GM12878 (cell line): ENCODE results near the gene CEACAM1. TPM values are rescaled to one million over a fixed set of nuclear protein-coding genes. Genes with fewer than 3 reads are reported as not detected.

ENCODE experiments used
- ATAC-seq: fragments of 200-7000 bp; cut with Tn5 transposase; 3 replicates; pipeline ENCODE4 v1.9.1; 2020; ENCODE audit warnings: mild to moderate bottlenecking, moderate library complexity
- BruUV-seq: library from RNA; stranded (reverse); fragments of 400-500 nt; replicated peaks from 2 replicates; lab custom pipeline; 2021; lab: Mats Ljungman, UMichigan
- CTCF ChIA-PET: fragments of 300-600 bp; sonication (Branson Sonifier 250); formaldehyde crosslinking; extraction: SDS; loops from one replicate; lab custom pipeline; 2021; ENCODE audit warnings: inconsistent platforms; lab: Yijun Ruan, JAX
- POLR2A ChIA-PET: fragments of 350-600 bp; formaldehyde crosslinking; extraction: SDS; loops from one replicate; lab custom pipeline; 2021; ENCODE audit warnings: inconsistent platforms; lab: Charles Lee
- RAD21 ChIA-PET: fragments of 300-600 bp; sonication (Branson Sonifier 250); formaldehyde crosslinking; loops from one replicate; lab custom pipeline; 2023; ENCODE audit warnings: antibody characterized with exemption; ENCODE audit not compliant: unreplicated experiment; lab: Charles Lee
- SMC1A ChIA-PET: fragments of 300-600 bp; sonication (Branson Sonifier 250); formaldehyde crosslinking; loops from one replicate; lab custom pipeline; 2023; ENCODE audit not compliant: unreplicated experiment, uncharacterized antibody; lab: Charles Lee
- DNase-seq: peaks from one replicate; pipeline ENCODE4 v3.0.0-alpha.2; 2011; ENCODE audit warnings: low read depth, low spot score
- FAIRE-seq: peaks from 3 replicates; lab custom pipeline; 2011; peaks lifted over from hg19 to GRCh38; lab: Jason Lieb, UNC
- H2AFZ ChIP-seq: 2 replicates; pipeline ENCODE4 v1.6.0; 2011; ENCODE audit warnings: low read depth, low read length, control low read depth; ENCODE audit not compliant: control insufficient read depth
- H3K27ac ChIP-seq: 2 replicates; pipeline ENCODE4 v1.5.1; 2011; ENCODE audit warnings: control low read depth; ENCODE audit not compliant: control insufficient read depth, insufficient read depth
- H3K27me3 ChIP-seq, 2 experiments: replicated peaks in 1 of 2; 2 replicates each; pipeline versions ENCODE4 v1.6.0 to v1.6.1; 2011; ENCODE audit warnings: low read length in 1 of 2; ENCODE audit not compliant: control insufficient read depth in 2 of 2, insufficient read depth in 2 of 2
- H3K36me3 ChIP-seq, 2 experiments: 2 replicates each; pipeline ENCODE4 v1.5.1; 2011; ENCODE audit warnings: low read length in 1 of 2; ENCODE audit not compliant: control insufficient read depth in 2 of 2, insufficient read depth in 2 of 2
- H3K4me1 ChIP-seq: 2 replicates; pipeline ENCODE4 v1.6.1; 2011; ENCODE audit warnings: mild to moderate bottlenecking, low read length, moderate library complexity, mixed read lengths; ENCODE audit not compliant: control insufficient read depth, insufficient read depth
- H3K4me2 ChIP-seq: 2 replicates; pipeline ENCODE4 v1.6.0; 2011; ENCODE audit warnings: control low read depth; ENCODE audit not compliant: control insufficient read depth, insufficient read depth
- H3K4me3 ChIP-seq: fragments of 200-600 bp; sonication (generic); 2 replicates; pipeline ENCODE4 v1.5.1; 2016
- H3K79me2 ChIP-seq: 2 replicates; pipeline ENCODE4 v1.6.0; 2011; ENCODE audit warnings: low read length; ENCODE audit not compliant: control insufficient read depth, insufficient read depth
- H3K9ac ChIP-seq: 2 replicates; pipeline ENCODE4 v1.8.0; 2011; ENCODE audit warnings: low read length, control low read depth, mixed read lengths; ENCODE audit not compliant: control insufficient read depth, insufficient read depth
- H3K9me3 ChIP-seq: replicated peaks from 3 replicates; pipeline ENCODE4 v1.5.1; 2011; ENCODE audit warnings: mild to moderate bottlenecking, low read length; ENCODE audit not compliant: control insufficient read depth, insufficient read depth
- H4K20me1 ChIP-seq: 2 replicates; pipeline ENCODE4 v1.6.0; 2011; ENCODE audit not compliant: control insufficient read depth, insufficient read depth
- POU2F2 ChIP-seq: IDR thresholded peaks from 3 replicates; pipeline ENCODE4 v1.6.1; 2011; ENCODE audit warnings: low read depth, mild to moderate bottlenecking, low read length, borderline replicate concordance
- SMAD5 ChIP-seq: IDR thresholded peaks from 2 replicates; pipeline ENCODE4 v1.6.1; 2016; ENCODE audit warnings: antibody characterized with exemption, low read depth
- ZBTB40 ChIP-seq: fragments of 450-650 bp; IDR thresholded peaks from 2 replicates; pipeline ENCODE4 v1.6.1; 2016; ENCODE audit warnings: mild to moderate bottlenecking, moderate library complexity, borderline replicate concordance
- WGBS: methylation state at CpG from one replicate; pipeline ENCODE4 v1.1.6; 2016; ENCODE audit warnings: low lambda C conversion rate; ENCODE audit not compliant: insufficient replicate concordance, insufficient coverage; ENCODE audit errors: missing lambda C conversion rate; 5-methylcytosine and 5-hydroxymethylcytosine counted together
- in situ Hi-C: fragments of 300-500 bp; cut with MboI; formaldehyde crosslinking; loops from 9 replicates; pipeline ENCODE4 v1.14.3; 2018; ENCODE audit warnings: mixed read lengths
- intact Hi-C: fragments of 100-400 bp; cut with micrococcal nuclease; formaldehyde crosslinking; loops from one replicate; pipeline ENCODE4 v1.14.2; 2022; ENCODE audit not compliant: unreplicated experiment
- polyA plus RNA-seq, 11 experiments: library from polyadenylated mRNA; depleted of rRNA in 4 of 11; unstranded in 6 of 11; stranded (reverse) in 5 of 11; fragments of >200 nt; fragmentation: Nextera tagmentation in 4 of 11; fragmentation: Illumina TruSeq in 1 of 11; extraction: Ambion mirVana in 4 of 11; extraction: Trizol in 1 of 11; gene quantifications; 1 replicate in 1 of 11; 2 replicates in 10 of 11; pipeline versions ENCODE4 v1.2.1 to v1.2.3, GENCODE V29; 2011 to 2016; ENCODE audit warnings: inconsistent platforms in 2 of 11, missing spikeins in 2 of 11, low read depth in 1 of 11
- total RNA-seq, 4 experiments: library from RNA; depleted of rRNA in 3 of 4; stranded (reverse); fragments of >200 nt in 3 of 4; fragmentation: Illumina TruSeq in 1 of 4; extraction: Trizol in 1 of 4; gene quantifications; 2 replicates each; pipeline versions ENCODE4 v1.2.1 to v1.2.3, GENCODE V29; 2013 to 2021

Gene CEACAM1
- total and polyA plus RNA-seq, 10 of the 15 experiments (the other 5 are each of a cell fraction or from before 2014, with no cell fraction given), result 3.9 to 24.0 (median 6.5) TPM

GRCh38 chr19:42477117-42477516 is 51.2 kb downstream of the CEACAM1 start:
- TF ChIP-seq SMAD5, result no peak
- in situ Hi-C loops, result no loop called here
- H2AFZ ChIP-seq, result no peak overlapping the region
- intact Hi-C loops, result no loop called here
- no peaks in the 10 kb centered on the region for H3K4me1 ChIP-seq
- no peaks in the 10 kb centered on the region for H3K79me2 ChIP-seq
- ChIA-PET POLR2A (interaction anchor here (0.6 to 0.7 kb wide), 2 partner anchors 10 to 1211 kb away, joined by 3 to 5 read pairs; no protein-coding TSS in a partner anchor), CTCF (interaction anchor here (1.4 kb wide), 1 partner anchor 37 kb away, joined by 5 read pairs; no protein-coding TSS in a partner anchor), RAD21 (no interaction called here), SMC1A (no interaction called here)
- H3K27ac ChIP-seq, result no peak overlapping the region
- no peaks in the 10 kb centered on the region for H3K9me3 ChIP-seq
- BruUV-seq, result no TSS peak
- no peaks in the 10 kb centered on the region for H3K27me3 ChIP-seq
- ATAC-seq (no peak), DNase-seq (no peak), FAIRE-seq (no peak)
- H3K4me3 ChIP-seq, result no peak overlapping the region
- no peak overlapping the region for H3K4me2 ChIP-seq
- no peak overlapping the region for H3K9ac ChIP-seq
- no peaks in the 10 kb centered on the region for H3K36me3 ChIP-seq
- H4K20me1 ChIP-seq, result no peaks in the 10 kb centered on the region
- 58% methylated on average over 2 of the region's 2 CpGs for WGBS

GRCh38 chr19:42475366-42475765 is 52.9 kb downstream of the CEACAM1 start:
- 65% methylated on average over 4 of the region's 4 CpGs for WGBS
- ChIA-PET RAD21 (no interaction called here), CTCF (interaction anchor here (0.7 to 3.5 kb wide), 3 partner anchors 18 to 35 kb away, joined by 3 to 12 read pairs (median 3); no protein-coding TSS in a partner anchor), SMC1A (interaction anchor here (0.8 to 1.8 kb wide), 4 partner anchors 8 to 16 kb away, joined by 3 to 12 read pairs (median 3); no protein-coding TSS in a partner anchor), POLR2A (no interaction called here)
- no TSS peak for BruUV-seq
- FAIRE-seq (no peak), ATAC-seq (no peak), DNase-seq (no peak)
- Histone ChIP-seq H3K27me3 (no peaks in the 10 kb centered on the region), H3K9me3 (no peaks in the 10 kb centered on the region), H2AFZ (no peak overlapping the region), H3K9ac (no peak overlapping the region), H3K79me2 (no peaks in the 10 kb centered on the region), H4K20me1 (no peaks in the 10 kb centered on the region), H3K4me3 (no peak overlapping the region), H3K4me2 (no peak overlapping the region), H3K36me3 (no peaks in the 10 kb centered on the region), H3K4me1 (no peaks in the 10 kb centered on the region), H3K27ac (no peak overlapping the region)
- in situ Hi-C loops (no loop called here), intact Hi-C loops (no loop called here)
- no peak for TF ChIP-seq POU2F2
- no peak for TF ChIP-seq ZBTB40
